Mucosa of rectum (tissue), 2 donors: Measurements from ENCODE around the gene TMEM208.

Experiments
- H3K27ac ChIP-seq, 2 donors: one replicate each; pipeline ENCODE4 v1.7.0; 2013; ENCODE audit warnings: inconsistent platforms in 2 of 2, low read depth in 2 of 2, low read length in 2 of 2
- H3K27me3 ChIP-seq, 2 donors: one replicate each; pipeline ENCODE4 v1.7.0; 2013; ENCODE audit warnings: low read length in 2 of 2; ENCODE audit not compliant: control insufficient read depth in 2 of 2, insufficient read depth in 2 of 2
- H3K36me3 ChIP-seq, 2 donors: one replicate each; pipeline ENCODE4 v1.7.0; 2013; ENCODE audit warnings: low read length in 2 of 2; ENCODE audit not compliant: control insufficient read depth in 2 of 2, insufficient read depth in 2 of 2
- H3K4me1 ChIP-seq, 2 donors: one replicate each; pipeline ENCODE4 v1.7.0; 2013; ENCODE audit warnings: low read length in 2 of 2, mild to moderate bottlenecking in 1 of 2; ENCODE audit not compliant: control insufficient read depth in 2 of 2, insufficient read depth in 2 of 2
- H3K4me3 ChIP-seq, 2 donors: one replicate each; pipeline ENCODE4 v1.7.0; 2013; ENCODE audit warnings: low read length in 2 of 2
- H3K9ac ChIP-seq, 2 donors: one replicate each; pipeline ENCODE4 v1.7.0; 2013; ENCODE audit warnings: low read length in 2 of 2, low read depth in 1 of 2, mild to moderate bottlenecking in 1 of 2
- H3K9me3 ChIP-seq, 2 donors: one replicate each; pipeline ENCODE4 v1.7.0; 2013; ENCODE audit warnings: low read length in 2 of 2; ENCODE audit not compliant: control insufficient read depth in 2 of 2
- donor health status: healthy.
- donor health status: Normal muscosa, but diverticular disease.

Gene TMEM208

DNA sequence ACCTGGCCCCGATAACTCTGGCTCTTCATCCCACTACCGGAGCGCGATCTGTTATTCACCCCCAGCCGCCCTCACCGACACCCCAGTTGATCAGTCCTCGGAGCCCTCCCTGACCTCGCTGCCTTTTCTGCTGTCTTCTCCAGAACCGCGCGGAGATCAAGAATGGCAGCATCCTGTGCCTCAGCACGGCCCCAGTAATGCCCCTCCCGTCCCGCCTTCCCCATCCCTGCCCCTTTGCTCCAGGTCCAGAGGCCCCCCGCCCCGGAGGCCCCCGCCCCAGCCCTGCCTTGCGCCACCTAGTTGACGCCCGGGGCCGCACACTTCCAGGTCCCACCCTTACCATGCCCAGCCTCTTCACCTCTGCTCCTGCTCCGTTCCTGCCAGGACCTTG is 27.1 kb upstream of the TMEM208 start:
- peak overlapping the region; percentile 65 to 68 for H3K4me3 ChIP-seq

DNA sequence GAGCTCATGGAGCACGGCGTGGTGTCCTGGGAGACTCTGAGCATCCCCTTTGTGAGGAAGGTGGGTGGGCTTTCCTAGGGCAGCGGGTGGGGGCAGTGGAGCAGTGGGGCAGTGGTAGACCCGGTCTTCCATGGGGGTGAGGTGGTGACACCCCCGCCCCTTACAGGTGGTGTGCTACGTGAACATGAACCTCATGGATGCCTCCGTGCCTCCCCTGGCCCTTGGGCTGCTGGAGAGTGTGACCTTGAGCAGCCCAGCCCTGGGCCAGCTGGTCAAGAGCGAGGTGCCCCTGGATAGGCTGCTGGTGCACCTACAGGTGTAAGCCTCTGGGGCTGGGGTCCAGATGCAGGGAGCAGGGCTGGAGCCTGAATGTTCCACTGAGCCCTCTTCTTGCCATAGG is 26.4 kb upstream of the TMEM208 start:
- Histone ChIP-seq H3K36me3 (peaks cover 53 to 55% of the 10 kb centered on the region in 2 donors), H3K27ac (no peak overlapping the region), H3K4me1 (peaks cover 13 to 17% of the 10 kb centered on the region in 2 donors), H3K4me3 (peak overlapping the region in 1 of 2 donors; percentile 33), H3K9ac (peak overlapping the region in 1 of 2 donors; percentile 36), H3K27me3 (no peaks in the 10 kb centered on the region), H3K9me3 (no peaks in the 10 kb centered on the region)

More for the DNA sequence above, 27.1 kb upstream of the TMEM208 start:
- H3K4me1 ChIP-seq: peaks cover 13 to 17% of the 10 kb centered on the region in 2 donors
- H3K9ac ChIP-seq: peak overlapping the region; percentile 41 to 50
- no peaks in the 10 kb centered on the region for H3K27me3 ChIP-seq
- H3K36me3 ChIP-seq: peaks cover 60 to 62% of the 10 kb centered on the region in 2 donors
- H3K9me3 ChIP-seq: no peaks in the 10 kb centered on the region
- peak overlapping the region; percentile 96 to 97 for H3K27ac ChIP-seq

DNA sequence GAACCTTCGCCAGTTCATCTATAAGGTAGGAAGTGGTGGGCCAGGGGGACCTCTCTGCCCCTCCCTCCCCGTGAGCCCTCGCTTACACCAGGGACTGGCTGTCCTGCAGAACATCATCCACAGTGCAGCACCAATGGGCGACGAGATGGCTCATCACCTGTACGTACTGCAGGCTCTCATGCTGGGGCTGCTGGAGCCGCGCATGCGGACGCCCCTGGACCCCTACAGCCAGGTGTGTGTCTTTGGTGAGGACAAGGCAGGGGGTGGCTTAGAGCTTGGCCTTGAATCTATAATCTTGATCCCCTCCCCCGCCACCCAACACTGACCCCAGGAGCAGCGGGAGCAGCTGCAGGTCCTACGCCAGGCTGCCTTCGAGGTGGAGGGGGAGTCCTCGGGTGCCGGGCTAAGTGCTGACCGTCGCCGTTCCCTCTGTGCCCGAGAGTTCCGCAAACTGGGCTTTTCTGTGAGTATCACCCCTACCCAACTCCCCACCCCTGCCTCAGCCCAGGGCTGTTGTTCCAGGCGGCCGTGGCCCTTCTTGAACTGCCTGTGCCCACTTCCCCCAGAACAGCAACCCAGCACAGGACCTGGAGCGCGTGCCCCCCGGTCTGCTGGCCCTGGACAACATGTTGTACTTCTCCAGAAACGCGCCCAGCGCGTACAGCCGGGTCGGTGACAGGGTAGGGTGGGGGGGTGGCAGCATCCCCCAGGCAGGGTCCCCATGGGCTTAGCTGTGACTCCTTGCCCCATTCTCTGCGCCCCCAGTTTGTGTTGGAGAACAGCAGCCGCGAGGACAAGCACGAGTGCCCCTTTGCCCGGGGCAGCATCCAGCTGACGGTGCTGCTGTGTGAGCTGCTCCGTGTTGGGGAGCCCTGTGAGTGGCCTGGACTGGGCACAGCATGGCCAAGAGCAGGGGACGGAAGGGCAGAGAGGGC is 25.3 kb upstream of the TMEM208 start:
- peaks cover 13 to 17% of the 10 kb centered on the region in 2 donors for H3K4me1 ChIP-seq
- H3K9me3 ChIP-seq: no peaks in the 10 kb centered on the region
- H3K9ac ChIP-seq: no peak overlapping the region
- H3K27me3 ChIP-seq: no peaks in the 10 kb centered on the region
- H3K36me3 ChIP-seq: peaks cover 42 to 43% of the 10 kb centered on the region in 2 donors
- no peak overlapping the region for H3K4me3 ChIP-seq
- H3K27ac ChIP-seq: no peak overlapping the region

DNA sequence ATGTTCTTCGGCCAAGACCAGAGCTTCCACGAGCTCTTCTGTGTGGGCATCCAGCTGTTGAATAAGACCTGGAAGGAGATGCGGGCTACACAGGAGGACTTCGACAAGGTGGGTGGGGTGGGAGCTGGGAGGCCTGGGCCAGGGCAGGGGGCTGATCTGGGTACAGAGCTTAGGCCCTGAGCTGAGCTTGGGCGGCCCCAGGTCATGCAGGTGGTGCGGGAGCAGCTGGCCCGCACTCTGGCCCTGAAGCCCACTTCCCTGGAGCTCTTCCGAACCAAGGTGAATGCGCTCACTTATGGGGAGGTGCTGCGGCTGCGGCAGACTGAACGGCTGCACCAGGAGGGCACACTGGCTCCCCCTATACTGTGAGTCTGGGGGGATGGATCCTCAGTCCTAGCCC is 24.5 kb upstream of the TMEM208 start:
- H3K9me3 ChIP-seq: no peaks in the 10 kb centered on the region
- no peak overlapping the region for H3K4me3 ChIP-seq
- peaks cover 35 to 36% of the 10 kb centered on the region in 2 donors for H3K36me3 ChIP-seq
- H3K27ac ChIP-seq: no peak overlapping the region
- no peaks in the 10 kb centered on the region for H3K27me3 ChIP-seq
- H3K4me1 ChIP-seq: peaks cover 13 to 17% of the 10 kb centered on the region in 2 donors
- no peak overlapping the region for H3K9ac ChIP-seq

DNA sequence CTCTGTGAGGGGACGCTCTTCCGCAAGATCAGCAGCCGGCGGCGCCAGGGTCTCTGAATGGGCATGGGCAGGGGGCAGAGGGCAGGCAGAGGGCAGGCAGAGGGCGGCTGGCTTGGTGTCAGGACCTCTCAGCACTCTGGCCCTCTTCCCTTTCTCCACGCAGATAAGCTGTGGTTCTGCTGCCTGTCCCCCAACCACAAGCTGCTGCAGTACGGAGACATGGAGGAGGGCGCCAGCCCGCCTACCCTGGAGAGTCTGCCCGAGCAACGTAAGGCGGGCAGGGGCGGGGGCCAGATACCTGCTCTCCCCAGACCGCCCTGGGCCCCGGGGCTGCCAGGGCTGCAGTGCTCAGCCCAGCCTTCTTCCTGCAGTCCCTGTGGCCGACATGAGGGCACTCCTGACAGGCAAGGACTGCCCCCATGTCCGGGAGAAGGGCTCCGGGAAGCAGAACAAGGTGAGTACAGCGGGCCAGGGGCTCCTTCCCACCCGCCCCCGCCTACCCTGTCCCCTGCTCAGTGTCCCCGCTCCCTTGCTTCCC is 23.9 kb upstream of the TMEM208 start:
- H3K36me3 ChIP-seq: peaks cover 29 to 30% of the 10 kb centered on the region in 2 donors
- no peak overlapping the region for H3K4me3 ChIP-seq
- no peak overlapping the region for H3K9ac ChIP-seq
- H3K27me3 ChIP-seq: no peaks in the 10 kb centered on the region
- no peaks in the 10 kb centered on the region for H3K9me3 ChIP-seq
- peaks cover 7 to 12% of the 10 kb centered on the region in 2 donors for H3K4me1 ChIP-seq
- no peak overlapping the region for H3K27ac ChIP-seq

DNA sequence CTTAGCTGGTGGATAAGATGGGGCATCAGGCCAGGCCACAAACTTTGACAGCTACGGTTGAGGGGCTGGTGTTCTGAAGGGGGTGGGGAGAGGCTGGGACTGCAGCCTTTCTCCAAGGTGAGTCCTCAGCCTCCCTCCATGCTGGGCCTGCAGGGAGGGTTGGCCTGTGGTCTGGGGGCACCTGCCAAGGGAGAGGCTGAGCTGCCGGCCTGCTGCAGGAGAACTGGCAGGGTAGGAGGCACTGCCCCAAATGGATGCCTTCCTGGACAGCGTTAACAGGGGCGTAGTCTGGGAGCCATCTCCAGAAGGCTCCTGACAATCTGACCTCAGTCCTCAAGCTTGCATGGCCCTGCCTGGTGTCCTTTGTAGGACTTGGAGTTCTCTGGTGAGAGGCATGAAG is 22.9 kb upstream of the TMEM208 start:
- Histone ChIP-seq H3K27ac (no peak overlapping the region), H3K27me3 (no peaks in the 10 kb centered on the region), H3K9ac (no peak overlapping the region), H3K36me3 (peaks cover 25 to 28% of the 10 kb centered on the region in 2 donors), H3K4me3 (no peak overlapping the region), H3K4me1 (peaks cover 0 to 4% of the 10 kb centered on the region in 2 donors), H3K9me3 (no peaks in the 10 kb centered on the region)

DNA sequence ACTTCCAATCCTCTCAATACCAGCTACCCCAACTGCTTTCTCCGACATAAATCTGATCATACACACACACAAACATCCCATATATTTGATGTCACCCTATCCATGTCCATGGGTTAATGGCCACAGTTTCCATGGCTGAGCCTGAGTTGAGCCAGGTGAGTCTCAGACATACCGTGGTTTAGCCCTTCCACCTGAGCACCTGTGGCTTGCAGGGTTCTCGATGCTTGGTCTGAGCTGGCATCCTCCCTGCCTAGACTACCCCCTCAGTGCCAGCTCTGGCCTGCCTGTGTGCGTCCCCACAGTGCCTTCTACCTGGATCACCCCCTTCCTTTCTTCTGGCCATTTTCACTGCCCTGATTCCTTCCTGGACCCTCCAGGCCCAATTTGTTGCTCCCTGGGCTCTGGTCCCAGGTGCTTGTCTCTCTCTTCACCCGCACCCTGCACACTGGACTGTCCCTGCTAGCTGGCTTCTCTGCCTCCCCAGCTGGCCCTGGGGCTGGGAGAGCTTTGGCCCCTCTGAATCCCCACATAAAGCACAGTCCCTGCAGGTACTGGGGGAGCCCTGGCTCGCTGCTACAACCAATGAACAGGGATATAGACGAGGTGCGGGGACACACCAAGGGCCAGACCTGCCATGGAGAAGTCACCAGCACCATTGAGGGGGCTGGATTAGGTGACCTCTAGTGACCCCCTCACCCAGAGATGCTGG is 20.6 kb upstream of the TMEM208 start:
- H3K4me1 ChIP-seq: no peaks in the 10 kb centered on the region
- H3K9me3 ChIP-seq: no peaks in the 10 kb centered on the region
- no peak overlapping the region for H3K4me3 ChIP-seq
- no peak overlapping the region for H3K27ac ChIP-seq
- H3K36me3 ChIP-seq: peaks cover 21 to 26% of the 10 kb centered on the region in 2 donors
- no peak overlapping the region for H3K9ac ChIP-seq
- H3K27me3 ChIP-seq: no peaks in the 10 kb centered on the region

DNA sequence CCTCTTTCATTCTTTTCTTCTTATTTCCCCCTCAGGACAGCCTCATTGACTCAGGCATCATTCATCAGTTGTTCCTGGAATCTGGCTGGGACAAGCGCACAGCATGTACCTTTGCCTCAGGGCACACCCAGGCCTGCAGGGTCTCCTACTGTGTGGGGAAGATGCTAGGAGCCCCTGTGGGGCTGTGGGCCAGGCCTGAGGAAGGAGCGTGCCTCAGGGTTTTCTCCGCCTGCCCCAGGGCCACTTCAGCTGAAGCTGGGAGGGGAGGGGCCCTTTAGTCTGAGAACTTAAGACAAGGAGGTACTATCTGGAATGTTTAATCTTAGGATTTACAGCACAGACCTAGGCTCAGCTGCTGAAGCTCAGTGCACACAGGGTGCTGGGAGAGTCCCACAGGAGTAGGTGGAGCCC is 20.1 kb upstream of the TMEM208 start:
- no peak overlapping the region for H3K9ac ChIP-seq
- H3K9me3 ChIP-seq: no peaks in the 10 kb centered on the region
- H3K36me3 ChIP-seq: peaks cover 16 to 21% of the 10 kb centered on the region in 2 donors
- H3K27me3 ChIP-seq: no peaks in the 10 kb centered on the region
- H3K4me3 ChIP-seq: no peak overlapping the region
- H3K4me1 ChIP-seq: no peaks in the 10 kb centered on the region
- no peak overlapping the region for H3K27ac ChIP-seq

DNA sequence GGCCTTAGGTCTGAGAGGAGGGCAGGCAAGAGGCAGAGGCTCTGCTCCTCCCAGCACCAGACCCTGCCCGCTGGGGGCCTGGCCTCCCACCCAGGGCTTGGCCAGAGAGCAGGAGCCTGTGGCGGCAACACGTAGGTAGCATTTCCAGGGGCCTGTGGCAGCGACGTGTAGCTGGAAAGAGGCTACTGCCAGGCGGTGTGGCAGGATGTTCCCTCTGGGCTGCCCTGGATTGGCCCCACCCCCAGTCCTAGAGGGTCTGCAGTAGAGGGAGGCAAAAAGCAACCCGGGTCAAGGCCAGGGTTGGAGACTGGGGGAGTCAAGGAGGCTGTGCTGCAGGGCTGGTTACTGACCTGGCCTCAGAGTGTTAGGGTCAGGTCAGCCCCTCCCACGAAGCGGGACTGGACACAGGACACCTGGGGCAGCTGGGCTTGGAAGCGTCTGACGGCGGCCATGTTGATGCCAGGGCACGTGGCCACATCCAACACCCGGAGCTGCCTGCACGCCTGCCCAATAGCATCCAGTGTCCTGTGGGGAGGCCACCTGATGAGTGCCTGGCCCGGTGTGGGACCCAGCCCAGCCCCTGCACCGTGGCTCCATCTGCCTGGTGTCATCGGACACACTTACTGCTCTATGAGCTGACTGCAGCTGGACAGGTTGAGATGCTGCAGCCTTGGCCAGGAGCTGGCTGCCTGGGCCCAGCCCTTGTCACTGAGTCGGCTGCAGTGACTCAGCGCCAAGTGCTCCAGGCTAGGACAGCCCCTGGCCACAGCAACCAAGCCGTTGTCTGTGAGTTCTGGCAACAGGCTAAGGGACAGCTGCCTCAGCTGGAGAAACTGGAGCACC is 19.5 kb upstream of the TMEM208 start:
- no peak overlapping the region for H3K9ac ChIP-seq
- no peak overlapping the region for H3K27ac ChIP-seq
- no peak overlapping the region for H3K4me3 ChIP-seq
- H3K4me1 ChIP-seq: no peaks in the 10 kb centered on the region
- H3K36me3 ChIP-seq: peaks cover 10 to 15% of the 10 kb centered on the region in 2 donors
- H3K27me3 ChIP-seq: no peaks in the 10 kb centered on the region
- H3K9me3 ChIP-seq: no peaks in the 10 kb centered on the region
